NCI-H748 (cell line): Measurements from ENCODE around the gene ANK2.
A peak's percentile ranks its signal among the peaks of the same experiment; 100 is the strongest.

Experiments
- DNase-seq: peaks from one replicate; lab custom pipeline; 2025; ENCODE audit not compliant: unreplicated experiment; lab: John Stamatoyannopoulos, UW

The ANK2 gene

DNA sequence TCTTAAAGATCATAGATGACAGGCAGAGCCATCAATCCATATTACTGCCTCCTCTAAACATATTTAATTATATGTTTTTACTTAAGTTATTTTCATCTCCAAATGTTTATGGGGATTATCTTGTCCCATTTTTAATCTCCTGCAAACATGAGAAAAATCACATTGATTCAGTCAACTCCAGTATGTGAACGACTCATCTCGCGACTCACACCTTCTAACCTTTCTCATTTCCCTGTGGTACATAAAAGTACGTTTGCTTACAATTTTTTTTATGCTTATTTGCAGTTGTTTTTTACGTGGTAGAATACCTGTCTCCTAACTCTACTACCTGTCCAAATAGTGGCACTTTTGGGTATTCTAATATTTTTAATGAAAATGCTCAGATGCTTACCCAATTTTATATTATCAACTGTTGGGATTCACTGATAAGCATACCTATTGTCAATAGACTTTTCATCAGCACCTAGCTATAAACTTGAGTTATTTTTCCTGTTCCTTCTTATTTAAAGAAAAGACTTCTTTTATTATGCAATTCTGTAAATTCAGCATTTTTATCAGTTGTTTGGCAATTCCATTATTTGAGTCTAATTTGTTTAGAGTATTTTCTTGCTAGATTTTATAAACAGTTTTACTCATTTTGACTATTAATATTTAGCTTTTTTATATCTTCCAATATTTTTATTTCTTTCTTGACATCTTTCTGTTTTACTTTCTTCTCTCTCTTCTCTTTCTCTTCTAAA, 276.6 kb downstream of the ANK2 start:
- DNase-seq: no peak

- no peak for DNase-seq
Measured at GRCh38 chr4:113327494-113327893, 278.0 kb downstream of the ANK2 start.

DNA sequence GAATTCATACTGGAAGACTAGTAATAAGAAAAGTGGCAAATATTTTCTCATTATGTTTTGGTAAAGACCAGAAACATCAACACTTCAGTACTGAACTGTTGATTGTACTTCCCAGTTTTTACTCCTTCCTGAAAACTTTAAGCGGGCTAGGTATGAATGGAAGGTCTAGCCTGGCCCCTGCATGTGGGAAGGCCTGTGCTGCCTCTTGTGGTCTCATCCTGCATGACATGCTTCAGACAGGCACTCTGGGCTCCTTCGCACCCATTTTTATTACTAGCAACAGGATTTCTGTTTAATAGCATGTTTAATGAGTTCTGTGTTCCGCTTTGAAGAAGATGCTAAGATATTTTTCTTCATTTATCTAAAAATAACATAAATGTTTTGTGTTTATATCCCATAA, 279.1 kb downstream of the ANK2 start:
- peak; percentile 7 for DNase-seq

GRCh38 chr4:113330200-113330599, 280.7 kb downstream of the ANK2 start:
- no peak for DNase-seq

DNA sequence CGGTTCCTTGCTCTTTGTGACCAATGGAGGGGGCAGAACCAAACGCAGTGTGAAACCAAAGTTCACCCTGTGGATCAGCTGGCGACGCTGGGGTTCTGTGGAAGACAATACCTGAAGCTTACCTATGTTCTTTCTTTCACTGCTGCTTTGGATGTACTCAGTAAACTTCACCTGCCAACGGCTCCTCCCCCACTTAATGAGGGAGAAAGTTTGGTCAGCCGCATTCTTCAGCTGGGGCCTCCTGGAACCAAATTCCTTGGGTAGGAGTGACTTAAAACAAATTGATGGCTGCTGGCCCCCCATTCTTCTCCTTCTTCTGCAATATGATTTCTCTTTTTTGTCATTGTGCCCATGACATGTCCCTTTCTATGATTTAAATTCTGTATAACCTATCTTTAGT, 282.4 kb downstream of the ANK2 start:
- no peak for DNase-seq

- no peak for DNase-seq
Measured at GRCh38 chr4:113332701-113333100, 283.2 kb downstream of the ANK2 start.

DNA sequence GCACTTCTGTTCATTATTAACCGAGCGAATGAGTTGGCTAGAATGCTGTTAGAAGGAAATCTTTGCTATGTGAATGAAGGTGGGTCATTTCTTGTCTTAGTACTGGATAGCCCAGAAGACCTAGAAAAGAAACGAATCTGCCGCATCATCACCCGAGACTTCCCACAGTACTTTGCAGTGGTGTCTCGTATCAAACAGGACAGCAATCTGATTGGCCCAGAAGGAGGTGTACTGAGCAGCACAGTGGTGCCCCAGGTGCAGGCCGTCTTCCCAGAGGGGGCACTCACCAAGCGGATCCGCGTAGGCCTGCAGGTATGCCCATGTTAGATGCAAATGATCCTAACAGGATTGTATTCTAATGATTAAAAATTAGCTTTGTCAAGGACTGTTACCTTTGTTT, 286.3 kb downstream of the ANK2 start:
- no peak for DNase-seq

DNA sequence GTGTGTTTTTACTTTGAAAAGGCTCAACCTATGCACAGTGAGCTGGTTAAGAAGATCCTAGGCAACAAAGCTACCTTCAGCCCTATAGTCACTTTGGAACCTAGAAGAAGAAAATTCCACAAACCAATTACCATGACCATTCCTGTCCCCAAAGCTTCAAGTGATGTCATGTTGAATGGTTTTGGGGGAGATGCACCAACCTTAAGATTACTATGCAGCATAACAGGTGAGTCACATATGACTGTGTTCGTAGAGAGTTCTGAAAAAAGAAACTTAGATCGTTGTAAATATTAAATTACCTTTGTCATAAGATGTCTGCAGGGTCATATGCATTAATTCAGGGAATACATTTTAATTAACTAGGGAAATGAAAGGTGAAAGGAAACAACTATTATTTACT, 287.1 kb downstream of the ANK2 start:
- DNase-seq: no peak

- no peak for DNase-seq
Measured at GRCh38 chr4:113339430-113339813, 290.0 kb downstream of the ANK2 start.

GRCh38 chr4:113344100-113344499, 294.6 kb downstream of the ANK2 start:
- no peak for DNase-seq

DNA sequence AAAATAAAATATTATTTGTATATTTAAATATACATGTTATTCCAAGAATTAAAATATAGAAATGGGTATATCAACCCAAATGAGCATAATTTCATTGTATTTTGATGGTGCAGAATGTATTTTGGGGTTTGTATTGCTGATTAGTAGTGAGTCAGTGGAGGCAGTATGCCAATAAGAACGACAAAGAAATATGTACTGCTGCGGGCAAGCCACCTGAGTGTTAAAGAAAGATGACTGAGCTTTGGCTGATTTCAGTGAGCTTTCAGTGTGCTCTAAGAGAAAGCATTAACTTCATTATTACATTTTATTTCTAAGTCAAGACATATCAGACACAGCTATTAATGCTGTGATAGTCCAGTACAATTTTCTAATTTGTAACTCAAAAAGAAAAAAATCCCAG, 297.8 kb downstream of the ANK2 start:
- no peak for DNase-seq

DNA sequence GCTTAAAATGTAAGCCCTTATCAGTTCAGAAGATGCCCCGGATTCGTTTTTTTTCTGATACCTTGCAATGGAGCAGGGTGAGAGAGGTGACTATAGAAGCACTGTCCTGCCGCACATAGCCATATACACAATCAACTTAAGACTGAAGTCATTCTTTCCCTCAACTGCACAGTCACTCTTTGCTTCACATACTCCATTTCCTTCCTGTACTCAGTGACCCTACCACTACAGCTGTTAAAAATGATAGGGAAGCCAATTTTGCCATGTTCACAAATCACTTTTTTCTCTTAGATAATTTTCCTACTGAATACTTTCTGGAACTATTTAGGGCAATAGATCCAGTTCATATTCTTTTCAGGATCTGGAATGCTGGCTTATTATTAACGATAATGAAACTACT, 300.0 kb downstream of the ANK2 start:
- DNase-seq: no peak

GRCh38 chr4:113350576-113350975, 301.1 kb downstream of the ANK2 start:
- no peak for DNase-seq

DNA sequence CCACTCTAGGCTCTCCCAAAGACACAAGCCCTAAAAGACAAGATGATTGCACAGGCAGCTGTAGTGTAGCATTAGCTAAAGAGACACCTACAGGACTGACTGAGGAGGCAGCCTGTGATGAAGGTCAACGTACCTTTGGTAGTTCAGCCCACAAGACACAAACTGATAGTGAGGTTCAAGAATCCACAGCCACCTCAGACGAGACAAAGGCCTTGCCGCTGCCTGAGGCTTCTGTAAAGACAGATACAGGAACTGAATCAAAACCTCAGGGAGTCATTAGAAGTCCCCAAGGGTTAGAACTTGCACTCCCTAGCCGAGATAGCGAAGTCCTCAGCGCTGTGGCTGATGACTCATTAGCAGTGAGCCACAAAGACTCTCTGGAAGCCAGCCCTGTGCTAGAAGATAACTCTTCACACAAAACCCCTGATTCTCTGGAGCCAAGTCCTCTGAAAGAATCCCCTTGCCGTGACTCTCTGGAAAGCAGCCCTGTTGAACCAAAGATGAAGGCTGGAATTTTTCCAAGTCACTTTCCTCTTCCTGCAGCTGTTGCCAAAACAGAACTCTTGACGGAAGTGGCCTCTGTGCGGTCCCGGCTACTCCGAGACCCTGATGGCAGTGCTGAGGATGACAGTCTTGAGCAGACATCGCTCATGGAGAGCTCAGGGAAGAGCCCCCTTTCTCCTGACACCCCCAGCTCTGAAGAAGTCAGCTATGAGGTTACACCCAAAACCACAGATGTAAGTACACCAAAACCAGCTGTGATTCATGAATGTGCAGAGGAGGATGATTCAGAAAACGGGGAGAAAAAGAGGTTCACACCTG, 306.3 kb downstream of the ANK2 start:
- no peak for DNase-seq

DNA sequence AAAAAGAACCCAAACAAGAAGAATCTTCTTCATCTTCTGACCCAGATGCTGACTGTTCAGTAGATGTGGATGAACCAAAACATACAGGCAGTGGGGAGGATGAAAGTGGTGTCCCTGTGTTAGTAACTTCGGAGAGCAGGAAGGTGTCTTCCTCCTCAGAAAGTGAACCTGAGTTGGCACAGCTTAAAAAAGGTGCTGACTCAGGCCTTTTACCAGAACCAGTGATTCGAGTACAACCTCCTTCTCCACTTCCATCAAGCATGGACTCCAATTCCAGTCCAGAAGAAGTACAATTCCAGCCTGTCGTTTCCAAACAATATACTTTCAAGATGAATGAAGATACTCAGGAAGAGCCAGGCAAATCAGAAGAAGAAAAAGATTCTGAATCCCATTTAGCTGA, 307.0 kb downstream of the ANK2 start:
- DNase-seq: no peak

DNA sequence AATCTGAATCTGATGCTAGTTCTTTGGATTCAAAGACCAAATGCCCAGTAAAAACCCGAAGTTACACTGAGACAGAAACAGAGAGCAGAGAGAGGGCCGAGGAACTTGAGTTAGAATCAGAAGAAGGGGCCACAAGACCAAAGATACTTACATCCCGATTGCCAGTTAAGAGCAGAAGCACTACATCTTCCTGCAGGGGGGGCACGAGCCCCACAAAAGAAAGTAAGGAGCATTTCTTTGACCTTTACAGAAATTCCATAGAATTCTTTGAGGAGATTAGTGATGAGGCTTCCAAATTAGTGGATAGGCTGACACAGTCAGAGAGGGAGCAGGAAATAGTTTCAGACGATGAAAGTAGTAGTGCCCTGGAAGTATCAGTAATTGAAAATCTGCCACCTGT, 309.3 kb downstream of the ANK2 start:
- DNase-seq: no peak

- DNase-seq: no peak
Measured at GRCh38 chr4:113365377-113365776, 315.9 kb downstream of the ANK2 start.

DNA sequence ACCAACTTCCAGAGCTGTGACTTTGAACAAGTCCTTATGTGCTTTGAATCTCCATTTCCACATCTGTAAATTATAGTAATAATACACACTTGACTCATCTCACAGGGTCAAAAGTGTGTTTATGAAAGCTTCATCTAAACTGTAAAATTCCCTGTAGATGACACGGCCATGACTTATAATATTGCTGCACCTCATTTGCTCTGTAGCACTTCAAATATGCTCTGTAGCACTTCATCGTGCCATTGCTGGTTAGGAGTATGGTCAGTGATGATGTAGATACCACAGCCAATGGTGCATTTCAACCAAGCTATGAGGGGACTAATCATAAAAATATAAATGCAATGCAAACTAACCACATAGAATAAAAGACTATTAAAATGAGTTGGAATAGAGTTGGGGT, 318.6 kb downstream of the ANK2 start:
- no peak for DNase-seq

GRCh38 chr4:113371111-113371510, 321.7 kb downstream of the ANK2 start:
- DNase-seq: no peak

GRCh38 chr4:113375964-113376666, 326.7 kb downstream of the ANK2 start:
- no peak for DNase-seq

GRCh38 chr4:113378836-113379235, 329.4 kb downstream of the ANK2 start:
- DNase-seq: no peak

GRCh38 chr4:113382704-113383103, 333.3 kb downstream of the ANK2 start:
- DNase-seq: no peak
